Measurements from ENCODE around the gene LZTFL1.

DNA sequence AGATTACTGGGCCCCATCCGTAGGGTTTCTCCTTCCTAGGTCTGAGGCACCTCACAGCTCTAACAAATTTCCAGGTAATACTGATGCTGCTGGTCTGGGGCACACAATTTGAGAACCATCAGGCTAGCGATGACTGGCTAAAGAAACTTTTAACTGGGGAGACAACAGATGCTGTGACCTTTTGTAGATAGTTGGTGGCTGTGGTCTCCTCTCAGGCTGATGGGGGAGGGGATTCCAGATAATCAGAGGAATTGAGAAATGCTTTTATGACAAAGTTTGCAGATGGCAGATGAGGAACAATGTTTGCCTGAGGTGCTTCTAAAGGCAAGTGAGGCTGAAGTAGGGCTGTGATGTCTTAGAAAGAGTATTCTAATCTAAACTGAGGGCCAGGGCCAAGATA is 30.6 kb upstream of the LZTFL1 start:
- no peak for TF ChIP-seq POLR2AphosphoS5 (IDR thresholded peaks at IDR 0.05)
- TF ChIP-seq, protein P1, sequence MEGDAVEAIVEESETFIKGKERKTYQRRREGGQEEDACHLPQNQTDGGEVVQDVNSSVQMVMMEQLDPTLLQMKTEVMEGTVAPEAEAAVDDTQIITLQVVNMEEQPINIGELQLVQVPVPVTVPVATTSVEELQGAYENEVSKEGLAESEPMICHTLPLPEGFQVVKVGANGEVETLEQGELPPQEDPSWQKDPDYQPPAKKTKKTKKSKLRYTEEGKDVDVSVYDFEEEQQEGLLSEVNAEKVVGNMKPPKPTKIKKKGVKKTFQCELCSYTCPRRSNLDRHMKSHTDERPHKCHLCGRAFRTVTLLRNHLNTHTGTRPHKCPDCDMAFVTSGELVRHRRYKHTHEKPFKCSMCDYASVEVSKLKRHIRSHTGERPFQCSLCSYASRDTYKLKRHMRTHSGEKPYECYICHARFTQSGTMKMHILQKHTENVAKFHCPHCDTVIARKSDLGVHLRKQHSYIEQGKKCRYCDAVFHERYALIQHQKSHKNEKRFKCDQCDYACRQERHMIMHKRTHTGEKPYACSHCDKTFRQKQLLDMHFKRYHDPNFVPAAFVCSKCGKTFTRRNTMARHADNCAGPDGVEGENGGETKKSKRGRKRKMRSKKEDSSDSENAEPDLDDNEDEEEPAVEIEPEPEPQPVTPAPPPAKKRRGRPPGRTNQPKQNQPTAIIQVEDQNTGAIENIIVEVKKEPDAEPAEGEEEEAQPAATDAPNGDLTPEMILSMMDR (IDR thresholded peaks at IDR 0.05): no peak
- no peak for TF ChIP-seq POLR2A (IDR thresholded peaks at IDR 0.05)
